ENCODE results near the gene XPC.

Gene XPC

DNA sequence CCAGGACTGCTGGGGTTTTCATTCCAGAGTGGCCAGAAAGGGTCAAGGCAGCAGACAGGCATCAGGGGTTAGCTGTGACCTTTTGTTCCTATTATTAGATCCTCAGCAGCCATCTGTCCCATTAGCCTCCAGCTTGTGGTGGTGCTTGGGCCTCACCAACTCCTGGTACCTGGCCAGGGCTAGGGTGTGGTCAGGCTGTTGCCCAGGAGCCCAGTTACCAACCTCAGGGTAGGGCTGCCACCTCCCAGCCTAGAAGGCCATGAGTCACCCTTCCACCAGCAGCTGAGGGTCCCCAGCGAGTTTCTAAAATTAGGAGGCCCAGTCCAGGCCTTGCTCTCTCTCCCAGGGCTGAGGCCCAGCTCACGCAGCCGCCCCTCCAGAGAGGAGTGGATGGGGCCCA lies 41.4 kb downstream of the XPC start:
- DNase-seq (ENCODE audit: low read depth in 4 of 4, low spot score in 1 of 4): no peak

DNA sequence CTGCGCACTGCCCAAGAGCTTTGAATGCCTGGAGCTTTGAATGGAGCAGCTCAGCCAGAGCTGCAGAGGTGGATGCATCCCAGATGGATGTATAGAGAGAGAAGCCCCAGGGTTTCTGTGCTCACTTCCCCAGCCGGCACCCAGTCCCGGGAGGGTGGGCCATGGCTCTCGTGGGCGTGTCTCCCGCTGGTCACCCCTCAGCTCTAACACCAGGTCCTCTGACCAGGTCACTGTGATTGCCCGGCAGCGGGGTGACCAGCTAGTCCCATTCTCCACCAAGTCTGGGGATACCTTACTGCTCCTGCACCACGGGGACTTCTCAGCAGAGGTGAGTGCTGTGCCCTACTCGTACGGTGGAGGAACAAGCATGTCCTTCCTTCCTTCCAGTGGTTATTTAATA lies 42.8 kb downstream of the XPC start:
- DNase-seq (ENCODE audit: low read depth in 4 of 4, low spot score in 1 of 4): no peak

DNA sequence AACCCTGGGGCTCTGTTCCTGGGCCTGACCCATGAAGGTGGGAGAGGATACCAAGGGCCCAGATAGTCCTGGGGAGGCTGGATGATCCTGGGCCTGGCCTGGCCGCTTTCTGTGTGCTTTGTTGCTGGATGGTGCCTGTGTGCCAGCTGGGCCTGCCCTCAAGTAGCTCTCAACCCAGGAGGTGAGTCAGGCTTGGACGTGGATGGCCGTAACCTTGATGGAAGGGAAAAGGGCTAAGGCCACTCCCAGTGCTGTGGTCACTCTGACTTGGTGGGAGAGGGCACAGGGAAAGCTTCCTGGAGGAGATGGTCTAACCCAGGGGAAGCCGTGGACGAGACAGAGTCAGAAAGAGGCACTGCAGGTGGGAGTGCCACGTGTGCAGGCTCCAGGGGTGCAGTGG lies 44.1 kb downstream of the XPC start:
- no peak for DNase-seq (ENCODE audit: low read depth in 4 of 4, low spot score in 1 of 4)

- no peak for DNase-seq (ENCODE audit: low read depth in 4 of 4, low spot score in 1 of 4)
Measured at GRCh38 chr3:14133876-14134275, 44.5 kb downstream of the XPC start.

DNA sequence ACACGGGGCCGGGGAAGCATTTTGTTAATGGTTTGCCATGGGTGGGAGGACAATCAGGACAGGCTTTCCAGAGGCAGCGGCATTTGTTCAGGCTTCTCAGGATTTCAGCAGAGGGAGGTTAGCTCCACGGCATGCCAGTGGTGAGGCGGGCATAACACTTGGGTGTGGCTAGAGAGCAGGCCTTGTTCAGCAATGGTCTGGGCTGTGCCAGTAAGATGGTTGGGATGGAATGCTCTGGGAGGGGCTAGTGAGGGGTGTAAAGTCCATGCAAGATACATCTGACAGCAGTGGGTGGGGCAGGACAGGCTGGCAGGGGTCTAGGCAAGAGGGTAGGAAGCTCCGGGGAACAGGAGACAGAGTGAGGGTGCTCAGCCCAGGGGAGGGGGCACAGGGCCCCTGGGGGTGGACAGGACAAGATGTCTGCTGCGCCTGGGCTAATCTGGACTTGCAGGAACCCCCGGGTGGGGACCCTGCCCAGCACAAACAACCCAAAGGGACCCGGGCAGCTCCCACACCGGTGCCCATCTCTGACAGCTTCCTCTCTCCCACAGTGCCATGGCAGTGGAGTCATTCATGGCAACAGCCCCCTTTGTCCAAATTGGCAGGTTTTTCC lies 45.1 kb downstream of the XPC start:
- no peak for DNase-seq (ENCODE audit: low read depth in 4 of 4, low spot score in 1 of 4)

DNA sequence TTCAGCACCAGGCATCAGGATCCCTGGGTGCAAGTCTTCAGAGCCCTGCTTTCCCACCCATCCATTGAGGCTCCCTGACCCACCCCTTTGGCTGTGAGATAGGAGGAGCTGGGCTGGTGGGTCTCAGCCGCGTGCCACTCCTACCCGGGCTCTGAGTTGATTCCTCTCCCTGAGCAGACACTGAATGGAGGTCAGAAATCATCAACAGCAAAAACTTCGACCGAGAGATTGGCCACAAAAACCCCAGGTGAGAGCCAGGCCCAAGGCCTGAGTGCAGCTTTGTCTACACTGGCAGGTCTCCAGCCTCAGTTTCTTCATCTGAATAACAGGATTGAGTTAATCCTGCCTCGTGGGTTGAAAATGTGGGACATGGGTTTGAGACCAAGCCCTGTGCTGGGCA lies 45.7 kb downstream of the XPC start:
- no peak for DNase-seq (ENCODE audit: low read depth in 4 of 4, low spot score in 1 of 4)

GRCh38 chr3:14132120-14132519 lies 46.3 kb downstream of the XPC start:
- no peak for DNase-seq (ENCODE audit: low read depth in 4 of 4, low spot score in 1 of 4)

GRCh38 chr3:14131134-14131533 lies 47.3 kb downstream of the XPC start:
- DNase-seq (ENCODE audit: low read depth in 4 of 4, low spot score in 1 of 4): no peak

- DNase-seq (ENCODE audit: low read depth in 4 of 4, low spot score in 1 of 4): no peak
Measured at GRCh38 chr3:14130707-14131106, 47.7 kb downstream of the XPC start.

GRCh38 chr3:14130230-14130629 lies 48.2 kb downstream of the XPC start:
- no peak for DNase-seq (ENCODE audit: low read depth in 4 of 4, low spot score in 1 of 4)

GRCh38 chr3:14129296-14129695 lies 49.1 kb downstream of the XPC start:
- no peak for DNase-seq (ENCODE audit: low read depth in 4 of 4, low spot score in 1 of 4)

DNA sequence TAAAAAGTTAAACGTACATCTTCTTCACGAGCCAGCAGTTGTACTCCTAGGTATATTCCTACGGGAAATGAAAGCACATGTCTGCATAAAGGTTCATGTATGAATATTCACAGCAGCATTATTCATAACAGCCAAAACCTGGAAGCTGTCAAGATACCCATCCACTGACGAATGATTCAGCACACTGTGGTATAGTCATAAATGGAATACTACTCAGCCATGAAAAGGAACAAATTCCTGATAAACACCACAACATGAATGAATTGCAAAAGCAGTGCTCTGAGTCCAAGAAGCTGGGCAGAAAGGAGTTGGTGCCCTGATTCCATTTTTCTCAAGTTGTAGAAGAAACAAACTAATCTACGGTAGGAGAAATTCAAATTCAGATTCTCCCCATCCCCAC lies 49.7 kb downstream of the XPC start:
- no peak for DNase-seq (ENCODE audit: low read depth in 4 of 4, low spot score in 1 of 4)

GRCh38 chr3:14127516-14128161 lies 50.8 kb downstream of the XPC start:
- DNase-seq (ENCODE audit: low read depth in 4 of 4, low spot score in 1 of 4): no peak

DNA sequence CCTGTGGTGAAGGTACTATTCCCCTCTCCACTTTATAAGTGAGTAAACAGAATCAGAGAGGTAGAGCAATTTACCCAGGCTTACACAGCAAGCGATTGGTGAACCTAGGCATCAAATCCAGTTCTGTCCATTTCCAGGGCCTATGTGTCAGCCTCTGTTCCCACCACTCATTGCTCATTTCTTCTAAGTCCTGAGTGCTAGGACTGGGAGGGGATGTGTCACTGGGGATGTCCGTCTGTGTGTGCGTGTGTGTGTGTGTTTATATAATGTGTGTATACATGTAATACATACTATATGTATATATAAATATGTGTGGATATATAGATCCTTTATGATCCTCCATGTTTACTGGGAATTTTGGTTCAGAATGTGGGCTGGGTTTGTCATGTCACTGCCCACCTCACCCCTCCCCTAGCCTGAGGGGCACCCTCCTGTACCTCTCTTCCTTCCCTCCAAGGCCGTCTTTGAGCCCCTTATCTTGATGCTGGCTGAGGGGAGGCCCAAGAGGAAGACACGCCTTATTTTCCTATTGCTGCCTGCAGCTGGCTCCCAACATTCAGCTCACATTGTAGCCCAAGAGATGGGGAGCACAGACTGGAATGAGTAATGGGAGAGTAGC lies 51.4 kb downstream of the XPC start:
- DNase-seq (ENCODE audit: low read depth in 4 of 4, low spot score in 1 of 4): no peak

DNA sequence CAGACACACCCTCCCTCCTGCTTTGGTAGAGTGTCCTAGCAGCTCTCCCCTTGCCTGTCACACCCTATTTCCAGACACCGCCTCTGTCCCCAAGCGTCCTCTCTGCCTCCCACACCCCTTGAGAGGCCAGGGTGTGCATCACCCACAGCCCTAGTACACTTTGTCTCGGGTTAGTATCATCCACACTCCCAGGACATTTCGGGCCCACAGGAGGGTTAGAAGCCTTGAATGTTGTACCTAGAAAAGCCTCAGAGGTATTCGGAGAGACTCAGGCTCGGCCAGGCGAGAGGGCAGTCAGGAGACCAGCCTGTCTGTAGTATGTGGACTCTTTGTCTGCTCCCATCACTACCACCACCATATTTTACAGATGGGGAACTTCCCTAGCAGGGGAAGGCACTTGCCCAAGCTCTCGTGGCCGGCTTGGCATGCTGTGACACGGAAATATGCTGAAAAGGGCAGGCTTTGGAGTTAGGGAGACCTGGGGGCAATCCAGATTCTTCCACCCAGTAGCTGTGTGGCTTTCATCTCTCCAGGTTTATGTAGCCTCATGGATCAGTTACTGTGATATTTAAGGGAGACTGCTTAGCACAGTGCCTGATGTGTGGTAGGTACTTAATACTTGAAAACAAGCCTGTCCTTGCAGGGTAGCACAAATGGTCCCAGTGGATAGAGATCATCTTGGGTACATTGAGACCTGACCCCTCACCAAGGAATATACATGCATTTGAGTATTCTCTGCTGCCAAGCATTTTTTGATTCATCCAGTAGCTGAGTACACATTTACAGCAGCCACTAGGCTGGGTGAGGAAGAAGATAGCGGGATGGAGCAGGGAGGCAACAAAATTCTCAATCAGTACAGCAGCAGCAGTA lies 52.1 kb downstream of the XPC start:
- DNase-seq (ENCODE audit: low read depth in 4 of 4, low spot score in 1 of 4): no peak

DNA sequence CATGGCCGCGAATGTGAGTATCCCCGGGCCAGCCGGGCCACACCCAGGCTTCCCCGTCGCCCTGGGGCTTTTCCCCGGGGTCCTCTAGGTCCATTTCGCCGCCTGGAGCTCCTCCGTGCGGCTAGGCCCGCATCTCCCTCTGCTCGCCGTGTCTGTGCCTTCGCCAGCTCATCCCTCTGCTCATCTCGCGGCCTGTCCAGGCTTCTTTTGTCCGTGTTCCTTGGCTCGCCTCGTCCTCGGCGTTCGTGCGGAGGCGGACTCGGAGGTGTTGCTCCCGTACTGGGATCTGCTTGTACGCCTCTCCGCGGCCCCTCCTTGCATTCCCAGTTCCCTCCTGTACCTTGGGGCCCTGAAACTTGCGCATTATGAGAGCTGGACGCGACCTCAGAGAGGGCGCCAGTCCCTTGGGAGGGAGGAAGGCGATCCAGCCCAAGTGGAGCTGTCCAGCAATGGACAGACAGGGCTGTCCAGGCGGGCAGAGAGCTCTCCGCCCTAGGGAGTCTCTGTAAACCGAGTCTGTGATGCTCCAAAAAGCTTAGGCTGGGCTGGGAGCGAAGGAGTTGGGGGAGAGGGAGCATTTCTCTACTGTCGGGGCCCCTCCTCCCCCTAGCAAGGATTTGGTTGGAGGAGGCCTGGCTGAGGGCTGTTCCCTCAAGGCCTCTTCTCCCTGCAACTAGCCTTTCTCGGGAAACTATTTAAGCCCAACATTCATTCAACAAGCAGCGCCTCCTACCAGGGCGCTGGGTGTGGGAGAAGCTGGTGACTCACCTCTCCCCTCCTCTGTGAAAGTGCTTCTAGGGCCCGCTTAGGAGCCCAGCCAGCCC lies 53.0 kb downstream of the XPC start:
- DNase-seq (ENCODE audit: low read depth in 4 of 4, low spot score in 1 of 4): peak in 3 of 4 experiments; percentile 32 to 59 (median 52)

- peak; percentile 91 to 96 (median 92) for DNase-seq (ENCODE audit: low read depth in 4 of 4, low spot score in 1 of 4)
Measured at GRCh38 chr3:14124615-14125192, 53.7 kb downstream of the XPC start, which contains the start of the genes CHCHD4 and TMEM43. Gene CHCHD4, minus strand, starts transcription at chr3:14124870. Its CDS starts 194 bp downstream, at chr3:14124676. Gene TMEM43, plus strand, starts transcription at chr3:14125052. Its CDS starts 142 bp downstream, at chr3:14125194.

DNA sequence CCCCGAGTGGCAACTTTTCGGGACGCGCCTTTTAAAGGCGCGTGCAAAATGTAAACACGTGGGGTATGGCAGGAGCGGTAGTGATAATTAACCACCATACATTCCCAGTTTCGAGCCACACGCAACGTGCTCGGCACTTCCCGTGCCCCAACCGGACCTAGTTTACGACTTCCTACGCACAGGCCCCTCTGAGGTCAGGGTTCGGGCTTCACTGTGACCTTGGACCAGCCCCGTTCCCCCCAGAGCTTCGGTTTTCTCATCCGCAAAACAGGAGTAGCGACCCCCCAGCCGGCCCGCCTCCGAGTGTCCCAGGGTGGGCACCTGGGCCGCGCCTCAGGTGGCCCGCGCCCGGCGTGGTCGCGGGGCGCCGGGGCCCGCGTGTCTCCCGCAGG lies 54.2 kb downstream of the XPC start:
- peak in 3 of 4 experiments; percentile 30 to 65 (median 59) for DNase-seq (ENCODE audit: low read depth in 4 of 4, low spot score in 1 of 4)

DNA sequence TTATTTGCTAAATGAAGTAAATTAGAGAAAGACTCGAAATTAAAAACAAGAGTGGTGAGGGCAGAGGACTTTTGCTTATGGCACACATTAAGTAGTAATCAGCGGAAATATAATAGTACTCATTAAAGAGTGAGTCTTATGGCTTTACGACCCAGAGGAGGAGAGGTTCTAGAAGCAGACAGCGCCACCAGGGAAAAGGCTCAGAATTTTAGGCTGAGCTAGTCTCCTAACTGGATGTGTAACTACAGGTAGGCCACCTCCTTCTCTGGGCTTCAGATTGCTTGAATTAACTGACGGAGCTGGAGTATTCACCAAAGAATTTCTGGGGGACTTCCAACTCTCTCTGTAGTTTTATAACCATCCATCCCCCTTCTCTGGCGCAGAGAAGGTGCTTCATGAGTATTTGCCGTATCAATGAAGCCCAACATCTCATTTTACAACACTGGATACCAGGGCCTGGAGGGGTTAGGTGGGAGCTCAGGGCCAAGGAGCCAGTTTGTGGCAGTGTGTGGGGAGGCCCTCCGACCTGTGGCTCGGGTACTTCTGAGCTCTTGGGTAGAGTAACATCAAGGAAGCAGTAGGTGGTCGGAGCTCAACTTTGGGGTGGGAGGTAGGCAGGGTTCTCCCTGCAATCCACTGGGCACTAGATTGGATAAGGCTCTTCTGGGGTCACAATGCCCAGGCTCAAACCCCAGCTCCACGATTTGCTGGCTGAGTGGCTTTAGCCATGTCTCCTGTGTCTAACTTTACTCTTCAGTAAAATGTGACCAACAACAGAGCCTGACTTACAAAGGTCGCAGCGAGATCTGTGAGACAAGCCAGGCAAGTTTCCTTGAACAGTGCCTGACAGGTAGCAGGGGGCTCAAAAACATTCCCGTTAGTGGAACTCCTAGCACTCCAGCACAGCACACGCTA lies 54.8 kb downstream of the XPC start:
- no peak for DNase-seq (ENCODE audit: low read depth in 4 of 4, low spot score in 1 of 4)
